HepG2 (cell line): ENCODE results near the gene STRN4. TPM values are rescaled to one million over a fixed set of nuclear protein-coding genes. Genes with fewer than 3 reads are reported as not detected.
A peak's percentile ranks its signal among the peaks of the same experiment; 100 is the strongest.

Source experiments
- BATF2 ChIP-seq: sonication (generic); formaldehyde crosslinking; IDR thresholded peaks from 2 replicates; pipeline ENCODE4 v1.8.0; 2022; ENCODE audit warnings: mild to moderate bottlenecking, missing genetic modification reagents, moderate library complexity
- E2F1 ChIP-seq: sonication (generic); formaldehyde crosslinking; IDR thresholded peaks from 2 replicates; pipeline ENCODE4 v1.5.0; 2020; ENCODE audit warnings: missing genetic modification reagents
- FOXP1 ChIP-seq, 2 experiments: fragments of 450-650 bp in 1 of 2; IDR thresholded peaks; 2 replicates each; pipeline ENCODE4 v1.6.1; 2017 to 2018; ENCODE audit warnings: antibody characterized with exemption in 1 of 2
- GPN1 ChIP-seq: sonication (generic); formaldehyde crosslinking; IDR thresholded peaks from 2 replicates; pipeline ENCODE4 v1.5.1; 2020; ENCODE audit warnings: missing genetic modification reagents, borderline replicate concordance
- HDAC1 ChIP-seq: sonication (generic); formaldehyde crosslinking; IDR thresholded peaks from 2 replicates; pipeline ENCODE4 v1.5.1; 2020; ENCODE audit warnings: mild to moderate bottlenecking, missing genetic modification reagents
- HOXA7 ChIP-seq: sonication (generic); formaldehyde crosslinking; IDR thresholded peaks from 2 replicates; pipeline ENCODE4 v1.8.1; 2022; ENCODE audit warnings: mild to moderate bottlenecking, missing genetic modification reagents, moderate library complexity
- HOXD1 ChIP-seq: sonication (generic); formaldehyde crosslinking; IDR thresholded peaks from 2 replicates; pipeline ENCODE4 v1.5.0; 2020; ENCODE audit warnings: missing genetic modification reagents
- MED13 ChIP-seq: sonication (generic); formaldehyde crosslinking; IDR thresholded peaks from 2 replicates; pipeline ENCODE4 v1.5.0; 2020; ENCODE audit warnings: missing genetic modification reagents
- NR2C2 ChIP-seq: sonication (generic); formaldehyde crosslinking; IDR thresholded peaks from 2 replicates; pipeline ENCODE4 v1.4.0; 2020; ENCODE audit warnings: missing genetic modification reagents, mild to moderate bottlenecking, moderate library complexity, borderline replicate concordance
- RBM39 ChIP-seq: fragments of 200-400 bp; formaldehyde crosslinking; IDR thresholded peaks from one replicate; pipeline ENCODE4 v1.6.1; 2018; ENCODE audit warnings: antibody characterized with exemption, mild to moderate bottlenecking, low read depth, low read length; ENCODE audit not compliant: poor library complexity, severe bottlenecking
- TBP ChIP-seq: sonication (generic); formaldehyde crosslinking; IDR thresholded peaks from 2 replicates; pipeline ENCODE4 v1.5.0; 2020; ENCODE audit warnings: missing genetic modification reagents
- ZFP91 ChIP-seq: sonication (generic); formaldehyde crosslinking; IDR thresholded peaks from 2 replicates; pipeline ENCODE4 v1.9.0; 2022; ENCODE audit warnings: missing genetic modification reagents, mild to moderate bottlenecking, borderline replicate concordance
- ZNF274 ChIP-seq: sonication (generic); formaldehyde crosslinking; IDR thresholded peaks from 2 replicates; pipeline ENCODE4 v1.5.1; 2020; ENCODE audit warnings: mild to moderate bottlenecking, missing genetic modification reagents
- ZNF281 ChIP-seq: sonication (generic); formaldehyde crosslinking; IDR thresholded peaks from 2 replicates; pipeline ENCODE4 v1.4.0; 2020; ENCODE audit warnings: missing genetic modification reagents, borderline replicate concordance
- ZNF33A ChIP-seq: sonication (generic); formaldehyde crosslinking; IDR thresholded peaks from 2 replicates; pipeline ENCODE4 v1.5.1; 2020; ENCODE audit warnings: missing genetic modification reagents, mild to moderate bottlenecking, moderate library complexity, borderline replicate concordance
- ZNF710 ChIP-seq: sonication (generic); formaldehyde crosslinking; IDR thresholded peaks from 2 replicates; pipeline ENCODE4 v1.5.0; 2020; ENCODE audit warnings: mild to moderate bottlenecking, missing genetic modification reagents, borderline replicate concordance
- ZNF883 ChIP-seq: sonication (generic); formaldehyde crosslinking; IDR thresholded peaks from 2 replicates; pipeline ENCODE4 v1.5.1; 2020; ENCODE audit warnings: mild to moderate bottlenecking, missing genetic modification reagents; ENCODE audit errors: not compliant biosample characterization
- ZSCAN12 ChIP-seq: sonication (generic); formaldehyde crosslinking; IDR thresholded peaks from 2 replicates; pipeline ENCODE4 v1.9.0; 2021; ENCODE audit warnings: mild to moderate bottlenecking, missing genetic modification reagents
- polyA plus RNA-seq, 8 experiments: library from polyadenylated mRNA; depleted of rRNA in 3 of 8; stranded (reverse) in 7 of 8; unstranded in 1 of 8; fragments of >200 nt; fragmentation: Illumina TruSeq in 4 of 8; extraction: Trizol in 4 of 8; gene quantifications; 2 replicates each; pipeline versions ENCODE4 v1.2.1 to v1.2.3, GENCODE V29; 2011 to 2016; ENCODE audit warnings: low read depth in 4 of 8, missing spikeins in 1 of 8, mixed read lengths in 1 of 8; ENCODE audit not compliant: insufficient read depth in 1 of 8
- total RNA-seq, 5 experiments: library from RNA; depleted of rRNA; stranded (reverse); fragments of >200 nt; fragmentation: Illumina TruSeq; extraction: Trizol; gene quantifications; 2 replicates each; pipeline ENCODE4 v1.2.3, GENCODE V29; 2016; ENCODE audit warnings: low read depth in 1 of 5

STRN4 gene
- total and polyA plus RNA-seq, 2 of the 13 experiments (the other 11 are each of a cell fraction or from before 2014, with no cell fraction given), result 43.1 to 57.3 TPM

GRCh38 chr19:46715975-46716671 lies 30.1 kb downstream of the STRN4 start (continued):
- TF ChIP-seq FOXP1 (IDR thresholded peaks at IDR 0.05) (no peak), FOXP1 (CRISPR knock-in tag; IDR thresholded peaks at IDR 0.05) (no peak), E2F1 (no peak), ZNF883 (no peak), BATF2 (CRISPR knock-in tag) (no peak), ZNF710 (CRISPR knock-in tag) (no peak), GPN1 (CRISPR knock-in tag) (no peak), HOXD1 (CRISPR knock-in tag) (no peak), ZNF33A (CRISPR knock-in tag) (no peak), RBM39 (no peak), HOXA7 (no peak), HDAC1 (CRISPR knock-in tag) (0 out of 2 replicates have a peak, but pooled peaks have one; percentile 18), MED13 (CRISPR knock-in tag) (no peak), TBP (CRISPR knock-in tag) (no peak), ZSCAN12 (CRISPR knock-in tag) (no peak), ZNF281 (CRISPR knock-in tag) (no peak), NR2C2 (CRISPR knock-in tag) (no peak), ZFP91 (CRISPR knock-in tag) (peak; percentile 28; the same call in 1 of the 2 replicates), ZNF274 (CRISPR knock-in tag) (peak; percentile 19; the same call in 1 of the 2 replicates)
